ENCODE data around the gene SCFD2.

GRCh38 chr4:53314252-53314651 lies 51.6 kb downstream of the SCFD2 start:
- TF ChIP-seq CTCF (IDR thresholded peaks at IDR 0.05; ENCODE audit: borderline replicate concordance, extremely low read depth, low read length, poor library complexity, severe bottlenecking) (no peak), EZH2 (IDR thresholded peaks at IDR 0.05; ENCODE audit: borderline replicate concordance, low read depth, low read length, severe bottlenecking) (no peak)

Data from DND-41 (cell line).